H1 (cell line): ENCODE results near the gene MBD5. TPM values are rescaled to one million over a fixed set of nuclear protein-coding genes. Genes with fewer than 3 reads are reported as not detected.

Experiments used
- CTCF ChIA-PET: fragments of 300-600 bp; sonication (Branson Sonifier 250); formaldehyde crosslinking; loops from one replicate; lab custom pipeline; 2021; ENCODE audit not compliant: partially characterized antibody; lab: Charles Lee
- POLR2A ChIA-PET: fragments of 300-600 bp; sonication (Branson Sonifier 250); formaldehyde crosslinking; loops from one replicate; lab custom pipeline; 2021; ENCODE audit warnings: inconsistent platforms; ENCODE audit not compliant: partially characterized antibody; lab: Charles Lee
- DNase-seq, 2 experiments: peaks; one replicate each; pipeline versions ENCODE4 v3.0.0 to v3.0.0-alpha.2; 2010 to 2022; ENCODE audit warnings: low spot score in 2 of 2, low read depth in 1 of 2, mixed read lengths in 1 of 2
- FAIRE-seq: peaks from 2 replicates; lab custom pipeline; 2011; peaks lifted over from hg19 to GRCh38; lab: Jason Lieb, UNC
- H2AFZ ChIP-seq: 2 replicates; pipeline ENCODE4 v1.8.1; 2012; ENCODE audit warnings: low read length, inconsistent platforms
- H2AK5ac ChIP-seq: 2 replicates; pipeline ENCODE4 v1.6.1; 2013; ENCODE audit warnings: low read depth, low read length
- H2BK120ac ChIP-seq: replicated peaks from 2 replicates; pipeline ENCODE3; 2013; ENCODE audit warnings: low read depth, low read length, inconsistent platforms
- H2BK12ac ChIP-seq: 2 replicates; pipeline ENCODE4 v1.6.1; 2013; ENCODE audit warnings: low read depth, low read length
- H2BK15ac ChIP-seq: 2 replicates; pipeline ENCODE4 v1.6.1; 2013; ENCODE audit warnings: low read length
- H2BK20ac ChIP-seq: 2 replicates; pipeline ENCODE4 v1.6.1; 2013; ENCODE audit warnings: low read length
- H2BK5ac ChIP-seq: 2 replicates; pipeline ENCODE4 v1.6.1; 2013; ENCODE audit warnings: low read depth, low read length
- H3K14ac ChIP-seq: 2 replicates; pipeline ENCODE4 v1.6.1; 2013; ENCODE audit warnings: inconsistent platforms; ENCODE audit not compliant: insufficient read length
- H3K18ac ChIP-seq: 2 replicates; pipeline ENCODE4 v1.6.1; 2013; ENCODE audit warnings: low read length; ENCODE audit errors: extremely low read depth
- H3K23ac ChIP-seq: 2 replicates; pipeline ENCODE4 v1.6.1; 2013; ENCODE audit warnings: inconsistent platforms; ENCODE audit not compliant: insufficient read length
- H3K23me2 ChIP-seq: 2 replicates; pipeline ENCODE4 v1.6.1; 2013; ENCODE audit warnings: low read depth, low read length
- H3K27ac ChIP-seq: 2 replicates; pipeline ENCODE4 v1.6.1; 2011; ENCODE audit warnings: low read depth, low read length, inconsistent platforms
- H3K27me3 ChIP-seq, 4 experiments: replicated peaks in 1 of 4; 1 replicate in 1 of 4; 2 replicates in 3 of 4; pipeline versions ENCODE4 v1.6.1 to v1.8.1; 2011 to 2013; ENCODE audit warnings: low read length in 3 of 4, mild to moderate bottlenecking in 3 of 4, inconsistent platforms in 2 of 4, mixed read lengths in 2 of 4, moderate library complexity in 1 of 4; ENCODE audit not compliant: control insufficient read depth in 3 of 4, insufficient read depth in 3 of 4; ENCODE audit errors: extremely low read depth in 1 of 4
- H3K36me3 ChIP-seq, 4 experiments: 2 replicates each; pipeline versions ENCODE4 v1.6.1 to v1.8.1; 2011 to 2013; ENCODE audit warnings: mild to moderate bottlenecking in 4 of 4, low read length in 3 of 4, moderate library complexity in 2 of 4, control low read depth in 1 of 4, inconsistent platforms in 1 of 4; ENCODE audit not compliant: insufficient read depth in 4 of 4, control insufficient read depth in 2 of 4
- H3K4ac ChIP-seq: replicated peaks from 2 replicates; pipeline ENCODE3; 2013; ENCODE audit warnings: low read length, low read depth, mixed read lengths, inconsistent platforms; ENCODE audit not compliant: insufficient read length
- H3K4me1 ChIP-seq, 4 experiments: replicated peaks in 1 of 4; 1 replicate in 1 of 4; 2 replicates in 3 of 4; pipeline versions ENCODE4 v1.6.1 to v1.8.1; 2011 to 2013; ENCODE audit warnings: low read length in 3 of 4, inconsistent platforms in 2 of 4, mixed read lengths in 1 of 4; ENCODE audit not compliant: insufficient read depth in 4 of 4, control insufficient read depth in 3 of 4
- H3K4me2 ChIP-seq, 2 experiments: 2 replicates each; pipeline versions ENCODE4 v1.6.1 to v1.8.1; 2011 to 2013; ENCODE audit warnings: low read depth in 2 of 2, low read length in 2 of 2, control low read depth in 1 of 2, inconsistent platforms in 1 of 2, mild to moderate bottlenecking in 1 of 2; ENCODE audit not compliant: insufficient read depth in 1 of 2
- H3K4me3 ChIP-seq, 4 experiments: fragments of 200-600, 300-600 bp in 1 of 4; sonication (generic), shearing (Covaris generic), sonication (Bioruptor Twin) in 1 of 4; 2 replicates each; pipeline versions ENCODE4 v1.5.1 to v1.8.1; 2011 to 2016; ENCODE audit warnings: low read length in 4 of 4, low read depth in 3 of 4, control low read depth in 2 of 4, inconsistent platforms in 2 of 4, mild to moderate bottlenecking in 2 of 4, mixed read lengths in 1 of 4, moderate library complexity in 1 of 4; ENCODE audit not compliant: insufficient read depth in 2 of 4; ENCODE audit errors: extremely low read depth in 1 of 4
- H3K56ac ChIP-seq: replicated peaks from 2 replicates; pipeline ENCODE3; 2013; ENCODE audit warnings: low read depth, mild to moderate bottlenecking, mixed read lengths, low read length, inconsistent platforms; ENCODE audit not compliant: insufficient read length
- H3K79me1 ChIP-seq: 2 replicates; pipeline ENCODE4 v1.6.1; 2013; ENCODE audit warnings: low read depth, low read length, control low read depth
- H3K79me2 ChIP-seq, 2 experiments: 2 replicates each; pipeline versions ENCODE4 v1.6.1 to v1.8.1; 2012 to 2013; ENCODE audit warnings: low read length in 2 of 2, mild to moderate bottlenecking in 2 of 2, inconsistent platforms in 1 of 2; ENCODE audit not compliant: insufficient read depth in 2 of 2, control insufficient read depth in 1 of 2
- H3K9ac ChIP-seq, 4 experiments: replicated peaks in 1 of 4; 1 replicate in 1 of 4; 2 replicates in 3 of 4; pipeline versions ENCODE4 v1.6.1 to v1.8.1; 2011 to 2013; ENCODE audit warnings: low read depth in 3 of 4, low read length in 3 of 4, control low read depth in 2 of 4, mild to moderate bottlenecking in 2 of 4, moderate library complexity in 2 of 4, inconsistent platforms in 1 of 4; ENCODE audit errors: extremely low read depth in 1 of 4
- H3K9me3 ChIP-seq, 2 experiments: 2 replicates each; pipeline versions ENCODE4 v1.6.1 to v1.8.1; 2012 to 2013; ENCODE audit warnings: mild to moderate bottlenecking in 2 of 2, moderate library complexity in 2 of 2, control low read depth in 1 of 2, inconsistent platforms in 1 of 2, low read depth in 1 of 2, low read length in 1 of 2, mixed read lengths in 1 of 2; ENCODE audit not compliant: insufficient read depth in 2 of 2
- H4K20me1 ChIP-seq, 2 experiments: replicated peaks in 1 of 2; 2 replicates each; pipeline versions ENCODE3 to v1.8.1; 2011 to 2013; ENCODE audit warnings: inconsistent platforms in 2 of 2, low read length in 2 of 2, mild to moderate bottlenecking in 1 of 2; ENCODE audit not compliant: insufficient read depth in 2 of 2, control insufficient read depth in 1 of 2
- H4K5ac ChIP-seq: 2 replicates; pipeline ENCODE4 v1.6.1; 2013; ENCODE audit warnings: low read length, low read depth, mixed read lengths, inconsistent platforms; ENCODE audit not compliant: insufficient read length
- H4K8ac ChIP-seq: 2 replicates; pipeline ENCODE4 v1.8.0; 2013; ENCODE audit warnings: mild to moderate bottlenecking, moderate library complexity, low read length, inconsistent platforms; ENCODE audit not compliant: insufficient read depth; ENCODE audit errors: extremely low read depth
- H4K91ac ChIP-seq: replicated peaks from 2 replicates; pipeline ENCODE3; 2013; ENCODE audit warnings: low read length, mixed read lengths, inconsistent platforms; ENCODE audit not compliant: insufficient read length
- POLR2AphosphoS5 ChIP-seq: IDR thresholded peaks from 2 replicates; pipeline ENCODE4 v1.6.1; 2011; ENCODE audit warnings: low read depth, low read length
- POU5F1 ChIP-seq: IDR thresholded peaks from 2 replicates; pipeline ENCODE4 v1.6.1; 2011; ENCODE audit warnings: low read depth, mild to moderate bottlenecking, low read length, moderate library complexity
- RXRA ChIP-seq: IDR thresholded peaks from 2 replicates; pipeline ENCODE4 v1.6.1; 2011; ENCODE audit warnings: low read depth, mild to moderate bottlenecking, low read length, moderate library complexity; ENCODE audit not compliant: insufficient read depth
- SP1 ChIP-seq: IDR thresholded peaks from 2 replicates; pipeline ENCODE4 v1.6.1; 2011; ENCODE audit warnings: low read depth, low read length
- SUZ12 ChIP-seq: fragments of 200-600 bp; sonication (generic); IDR thresholded peaks from 2 replicates; pipeline ENCODE4 v1.6.1; 2012; ENCODE audit warnings: mild to moderate bottlenecking, inconsistent platforms, low read length, moderate library complexity, mixed read lengths
- WGBS, 2 experiments: shearing (Covaris generic) in 1 of 2; methylation state at CpG; one replicate each; pipeline versions ENCODE4 v1.1.6 to v1.1.7; 2013 to 2015; ENCODE audit warnings: low lambda C conversion rate in 2 of 2, mixed read lengths in 2 of 2, inconsistent platforms in 1 of 2, low coverage in 1 of 2, missing lambda C conversion rate in 1 of 2; ENCODE audit not compliant: insufficient replicate concordance in 2 of 2, insufficient coverage in 1 of 2, insufficient read length in 1 of 2; ENCODE audit errors: extremely low coverage in 1 of 2, missing lambda C conversion rate in 1 of 2; 5-methylcytosine and 5-hydroxymethylcytosine counted together
- polyA plus RNA-seq, 7 experiments: library from polyadenylated mRNA; depleted of rRNA in 3 of 7; stranded (reverse) in 5 of 7; unstranded in 2 of 7; fragments of >200 nt in 5 of 7; fragments of 200-250 nt in 2 of 7; gene quantifications; 1 replicate in 5 of 7; 2 replicates in 1 of 7; 4 replicates in 1 of 7; pipeline versions ENCODE4 v1.2.1 to v1.2.3, GENCODE V29; 2011 to 2013; ENCODE audit warnings: missing spikeins in 2 of 7, mixed read lengths in 2 of 7
- total RNA-seq: library from RNA; stranded (reverse); fragmentation: NEBNext Ultra II Directional; extraction: Animal tissue kit (Norgen Biotek cat#: 25700); gene quantifications from 2 replicates; pipeline ENCODE4 v1.2.1, GENCODE V29; 2021
- TF ChIP-seq, protein P1 (sequence below): IDR thresholded peaks from 2 replicates; pipeline ENCODE4 v1.6.1; 2012; ENCODE audit warnings: low read length, inconsistent platforms
- TF ChIP-seq, protein P2 (sequence below): IDR thresholded peaks from 2 replicates; pipeline ENCODE4 v1.6.1; 2011; ENCODE audit warnings: low read depth, mild to moderate bottlenecking, low read length; ENCODE audit not compliant: insufficient read depth

Gene MBD5
- total and polyA plus RNA-seq, 2 of the 8 experiments (the other 6 are each of a cell fraction or from before 2014, with no cell fraction given): 9.7 to 29.4 TPM

DNA sequence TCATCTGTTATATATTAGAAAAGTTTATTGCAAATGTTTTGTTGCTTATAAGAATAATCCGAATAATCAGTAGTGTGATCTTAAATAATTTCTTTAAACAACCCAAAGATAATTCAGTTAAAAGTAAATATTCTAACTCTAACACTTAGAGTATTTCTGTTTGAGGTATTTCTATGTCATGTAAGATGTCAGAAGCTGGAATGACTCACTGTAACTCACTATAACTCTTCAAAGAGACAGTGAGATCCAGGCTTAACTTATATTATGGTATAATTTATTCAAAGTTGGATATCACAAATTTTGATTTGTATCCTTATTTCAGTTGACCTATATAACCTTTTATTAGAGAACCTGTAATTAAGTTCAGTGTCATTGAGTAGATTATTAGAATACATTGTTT lies 6.9 kb downstream of the MBD5 start:
- CTCF ChIA-PET: interaction anchor here (0.6 to 1.5 kb wide), 2 partner anchors 21 to 33 kb away, joined by 3 read pairs; no protein-coding TSS in a partner anchor
- peaks cover 0 to 62% of the 10 kb centered on the region in 2 experiments; a peak in 3 of 4 replicates for H3K79me2 ChIP-seq
- POLR2A ChIA-PET: no interaction called here
- no peak for FAIRE-seq
- TF ChIP-seq, protein P1, sequence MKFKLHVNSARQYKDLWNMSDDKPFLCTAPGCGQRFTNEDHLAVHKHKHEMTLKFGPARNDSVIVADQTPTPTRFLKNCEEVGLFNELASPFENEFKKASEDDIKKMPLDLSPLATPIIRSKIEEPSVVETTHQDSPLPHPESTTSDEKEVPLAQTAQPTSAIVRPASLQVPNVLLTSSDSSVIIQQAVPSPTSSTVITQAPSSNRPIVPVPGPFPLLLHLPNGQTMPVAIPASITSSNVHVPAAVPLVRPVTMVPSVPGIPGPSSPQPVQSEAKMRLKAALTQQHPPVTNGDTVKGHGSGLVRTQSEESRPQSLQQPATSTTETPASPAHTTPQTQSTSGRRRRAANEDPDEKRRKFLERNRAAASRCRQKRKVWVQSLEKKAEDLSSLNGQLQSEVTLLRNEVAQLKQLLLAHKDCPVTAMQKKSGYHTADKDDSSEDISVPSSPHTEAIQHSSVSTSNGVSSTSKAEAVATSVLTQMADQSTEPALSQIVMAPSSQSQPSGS: no peak
- TF ChIP-seq, protein P2, sequence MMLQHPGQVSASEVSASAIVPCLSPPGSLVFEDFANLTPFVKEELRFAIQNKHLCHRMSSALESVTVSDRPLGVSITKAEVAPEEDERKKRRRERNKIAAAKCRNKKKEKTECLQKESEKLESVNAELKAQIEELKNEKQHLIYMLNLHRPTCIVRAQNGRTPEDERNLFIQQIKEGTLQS: no peak
- TF ChIP-seq RXRA: no peak
- TF ChIP-seq POLR2AphosphoS5: no peak
- TF ChIP-seq SUZ12: no peak
- no peak for TF ChIP-seq POU5F1
- TF ChIP-seq SP1: no peak
- TF ChIP-seq, all 59 proteins: peak for 0
- H2BK15ac ChIP-seq: no peak overlapping the region
- H4K91ac ChIP-seq: no peak overlapping the region
- no peak overlapping the region for H4K5ac ChIP-seq
- H2BK12ac ChIP-seq: no peak overlapping the region
- H3K56ac ChIP-seq: no peak overlapping the region
- no peak overlapping the region for H3K4me2 ChIP-seq
- no peak overlapping the region for H2AFZ ChIP-seq
- H3K27ac ChIP-seq: no peak overlapping the region
- H3K79me1 ChIP-seq: no peaks in the 10 kb centered on the region
- H3K4me1 ChIP-seq: no peaks in the 10 kb centered on the region; a peak in 1 of 7 replicates
- no peaks in the 10 kb centered on the region for H3K23me2 ChIP-seq
- 92% methylated on average over 1 of the region's 1 CpG; no CpG with 5 or more reads in 1 of the 2 experiments for WGBS, 2 experiments
- H3K27me3 ChIP-seq: no peaks in the 10 kb centered on the region
- no peak overlapping the region for H3K14ac ChIP-seq
- H3K4me3 ChIP-seq: no peak overlapping the region
- H2AK5ac ChIP-seq: no peak overlapping the region
- no peak overlapping the region for H2BK20ac ChIP-seq
- no peaks in the 10 kb centered on the region for H4K20me1 ChIP-seq
- H4K8ac ChIP-seq: no peak overlapping the region
- H2BK120ac ChIP-seq: no peak overlapping the region
- peaks cover 0 to 4% (median 0%) of the 10 kb centered on the region in 4 experiments; a peak in 1 of 8 replicates for H3K36me3 ChIP-seq
- no peak overlapping the region for H3K9ac ChIP-seq
- no peak for DNase-seq
- H3K9me3 ChIP-seq: no peaks in the 10 kb centered on the region
- no peak overlapping the region for H3K18ac ChIP-seq
- H3K23ac ChIP-seq: no peak overlapping the region
- H2BK5ac ChIP-seq: no peak overlapping the region
- H3K4ac ChIP-seq: no peak overlapping the region
